ENCODE data around the gene ARIH2. TPM values are rescaled to one million over a fixed set of nuclear protein-coding genes. Genes with fewer than 3 reads are reported as not detected.

ARIH2 gene
- total RNA-seq, 5 donors from 2014 or later (not counting 1 experiment from before 2014, with no cell fraction given): 136 to 163 (median 153) TPM

GRCh38 chr3:49023775-49024174 is 105.1 kb downstream of the ARIH2 start:
- H3K9me3 Mint-ChIP-seq: no peaks in the 10 kb centered on the region
- H3K36me3 Mint-ChIP-seq: peaks cover 19% of the 10 kb centered on the region
- H3K9me3 ChIP-seq: no peaks in the 10 kb centered on the region
- H3K4me1 ChIP-seq (ENCODE audit: control insufficient read depth in 1 of 2, extremely low read depth in 1 of 2, insufficient read depth in 2 of 2, low read length in 2 of 2): peaks cover 24 to 49% of the 10 kb centered on the region in 2 experiments
- H3K36me3 ChIP-seq (ENCODE audit: control insufficient read depth in 2 of 2, extremely low read depth in 1 of 2, insufficient read depth in 1 of 2, low read length in 1 of 2): peaks cover 7 to 40% of the 10 kb centered on the region in 2 donors
- no peaks in the 10 kb centered on the region for H3K27me3 ChIP-seq (replicated peaks in 1 of 2; ENCODE audit: control insufficient read depth in 2 of 2, extremely low read depth in 1 of 2, insufficient read depth in 2 of 2, low read length in 1 of 2)
- ChIA-PET CTCF (no interaction called here), POLR2A (interaction anchor here in 1 of 2 donors (1.4 kb wide), 1 partner anchor 17 kb away, joined by 5 read pairs; the partner anchor contains the start of gene WDR6)
- H3K4me1 Mint-ChIP-seq: peaks cover 59 to 74% (median 62%) of the 10 kb centered on the region in 3 donors
- 85% methylated on average over 3 of the region's 4 CpGs for WGBS (ENCODE audit: insufficient coverage)
- H3K4me3 ChIP-seq (ENCODE audit: control insufficient read depth in 1 of 2, extremely low read depth in 1 of 2, low read length in 1 of 2): no peak overlapping the region
- no peak overlapping the region for H3K27ac ChIP-seq (ENCODE audit: low read length)
- DNase-seq: no peak
- ATAC-seq (replicated peaks in 1 of 4): no peak
- no peaks in the 10 kb centered on the region for H3K27me3 Mint-ChIP-seq
- H3K4me3 Mint-ChIP-seq: peak overlapping the region; percentile 88 to 93 (median 90)
- H3K27ac Mint-ChIP-seq: peak overlapping the region; percentile 55 to 98

- no peak overlapping the region for H3K4me3 ChIP-seq (ENCODE audit: control insufficient read depth in 1 of 2, extremely low read depth in 1 of 2, low read length in 1 of 2)
- H3K36me3 Mint-ChIP-seq: peaks cover 19% of the 10 kb centered on the region
- peak overlapping the region in 1 of 3 donors; percentile 13 for H3K4me3 Mint-ChIP-seq
- H3K27me3 ChIP-seq (replicated peaks in 1 of 2; ENCODE audit: control insufficient read depth in 2 of 2, extremely low read depth in 1 of 2, insufficient read depth in 2 of 2, low read length in 1 of 2): no peaks in the 10 kb centered on the region
- WGBS (ENCODE audit: insufficient coverage): 60% methylated on average over 1 of the region's 5 CpGs
- peaks cover 23 to 49% of the 10 kb centered on the region in 2 experiments for H3K4me1 ChIP-seq (ENCODE audit: control insufficient read depth in 1 of 2, extremely low read depth in 1 of 2, insufficient read depth in 2 of 2, low read length in 2 of 2)
- no peak for ATAC-seq (replicated peaks in 1 of 4)
- peaks cover 61 to 75% (median 64%) of the 10 kb centered on the region in 3 donors for H3K4me1 Mint-ChIP-seq
- H3K27me3 Mint-ChIP-seq: no peaks in the 10 kb centered on the region
- H3K9me3 ChIP-seq: no peaks in the 10 kb centered on the region
- H3K36me3 ChIP-seq (ENCODE audit: control insufficient read depth in 2 of 2, extremely low read depth in 1 of 2, insufficient read depth in 1 of 2, low read length in 1 of 2): peaks cover 7 to 40% of the 10 kb centered on the region in 2 donors
- ChIA-PET POLR2A (interaction anchor here (0.6 to 1.4 kb wide), 2 partner anchors 17 to 41 kb away, joined by 3 to 5 read pairs; partner anchors contain the start of gene WDR6 (in 1 of the 2)), CTCF (no interaction called here)
- no peak for DNase-seq
- H3K9me3 Mint-ChIP-seq: no peaks in the 10 kb centered on the region
- H3K27ac Mint-ChIP-seq: no peak overlapping the region
- no peak overlapping the region for H3K27ac ChIP-seq (ENCODE audit: low read length)
Observed at GRCh38 chr3:49024449-49024848, 105.8 kb downstream of the ARIH2 start.

DNA sequence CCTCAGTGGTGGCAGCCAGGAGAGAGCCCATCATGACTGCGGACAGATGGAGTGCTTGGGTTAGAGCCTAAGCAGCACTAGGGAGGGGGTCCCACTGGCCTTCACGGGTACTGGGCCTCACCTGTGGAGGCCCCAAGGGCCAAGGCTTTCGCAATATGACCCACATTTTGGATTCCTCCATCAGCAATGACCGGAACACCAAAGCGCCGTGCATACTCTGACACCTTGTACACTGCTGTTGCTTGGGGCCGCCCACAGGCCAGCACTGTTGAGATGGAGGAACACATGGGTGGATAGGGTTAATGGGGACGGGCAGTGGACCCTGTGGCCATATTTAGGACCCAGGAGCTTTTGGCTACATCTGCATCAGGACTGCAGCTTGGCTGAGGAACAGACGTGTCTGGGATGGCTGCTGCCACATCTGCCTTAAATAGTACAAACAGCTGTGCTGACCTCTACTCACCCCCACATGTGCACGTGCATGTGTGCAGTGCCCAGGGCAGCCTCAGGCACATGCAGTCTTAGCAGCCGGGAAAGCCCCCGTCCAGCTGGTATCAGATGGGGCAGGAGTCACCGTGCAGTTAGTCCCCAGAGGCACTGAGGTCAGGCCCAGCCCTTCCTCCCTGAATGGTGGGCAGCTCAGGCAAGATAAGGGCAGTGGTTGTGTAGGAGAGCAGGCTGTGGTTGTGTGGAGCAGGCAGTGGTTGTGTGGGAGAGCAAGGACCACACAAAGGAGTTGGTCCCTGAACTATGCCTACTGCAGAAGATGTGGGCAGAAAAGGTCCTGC is 106.6 kb downstream of the ARIH2 start:
- peaks cover 17 to 44% of the 10 kb centered on the region in 2 experiments for H3K4me1 ChIP-seq (ENCODE audit: control insufficient read depth in 1 of 2, extremely low read depth in 1 of 2, insufficient read depth in 2 of 2, low read length in 2 of 2)
- H3K9me3 Mint-ChIP-seq: no peaks in the 10 kb centered on the region
- peak in 1 of 35 experiments; percentile 7 for DNase-seq
- peak overlapping the region in 1 of 2 donors; percentile 43 for H3K27ac Mint-ChIP-seq
- H3K4me3 Mint-ChIP-seq: no peak overlapping the region
- POLR2A ChIA-PET: interaction anchor here in 1 of 2 donors (0.6 kb wide), 1 partner anchor 40 kb away, joined by 3 read pairs; no protein-coding TSS in a partner anchor
- CTCF ChIA-PET: interaction anchor here in 1 of 2 donors (1.8 kb wide), 1 partner anchor 18 kb away, joined by 4 read pairs; the partner anchor contains the start of gene WDR6
- no peaks in the 10 kb centered on the region for H3K27me3 Mint-ChIP-seq
- no peaks in the 10 kb centered on the region for H3K27me3 ChIP-seq (replicated peaks in 1 of 2; ENCODE audit: control insufficient read depth in 2 of 2, extremely low read depth in 1 of 2, insufficient read depth in 2 of 2, low read length in 1 of 2)
- H3K36me3 ChIP-seq (ENCODE audit: control insufficient read depth in 2 of 2, extremely low read depth in 1 of 2, insufficient read depth in 1 of 2, low read length in 1 of 2): peaks cover 7 to 46% of the 10 kb centered on the region in 2 donors
- H3K4me1 Mint-ChIP-seq: peaks cover 58 to 71% (median 61%) of the 10 kb centered on the region in 3 donors
- no peaks in the 10 kb centered on the region for H3K9me3 ChIP-seq
- no peak overlapping the region for H3K27ac ChIP-seq (ENCODE audit: low read length)
- no peak for ATAC-seq (replicated peaks in 1 of 4)
- no peak overlapping the region for H3K4me3 ChIP-seq (ENCODE audit: control insufficient read depth in 1 of 2, extremely low read depth in 1 of 2, low read length in 1 of 2)
- H3K36me3 Mint-ChIP-seq: peaks cover 19% of the 10 kb centered on the region
- WGBS (ENCODE audit: insufficient coverage): 78% methylated on average over 7 of the region's 13 CpGs

- Mint-ChIP-seq H3K4me1 (peaks cover 54 to 66% (median 57%) of the 10 kb centered on the region in 3 donors), H3K9me3 (no peaks in the 10 kb centered on the region), H3K4me3 (no peak overlapping the region), H3K36me3 (peaks cover 25% of the 10 kb centered on the region), H3K27me3 (no peaks in the 10 kb centered on the region), H3K27ac (peak overlapping the region in 1 of 2 donors; percentile 43)
- ChIA-PET CTCF (interaction anchor here in 1 of 2 donors (1.8 kb wide), 1 partner anchor 19 kb away, joined by 4 read pairs; the partner anchor contains the start of gene WDR6), POLR2A (interaction anchor here (0.5 kb wide), 2 partner anchors 33 to 70 kb away, joined by 4 to 9 read pairs; no protein-coding TSS in a partner anchor)
- peaks cover 13 to 36% of the 10 kb centered on the region in 2 experiments for H3K4me1 ChIP-seq (ENCODE audit: control insufficient read depth in 1 of 2, extremely low read depth in 1 of 2, insufficient read depth in 2 of 2, low read length in 2 of 2)
- no peaks in the 10 kb centered on the region for H3K9me3 ChIP-seq
- ATAC-seq (replicated peaks in 1 of 4): no peak
- H3K36me3 ChIP-seq (ENCODE audit: control insufficient read depth in 2 of 2, extremely low read depth in 1 of 2, insufficient read depth in 1 of 2, low read length in 1 of 2): peaks cover 7 to 53% of the 10 kb centered on the region in 2 donors
- H3K27ac ChIP-seq (ENCODE audit: low read length): no peak overlapping the region
- no peak for DNase-seq
- no peaks in the 10 kb centered on the region for H3K27me3 ChIP-seq (replicated peaks in 1 of 2; ENCODE audit: control insufficient read depth in 2 of 2, extremely low read depth in 1 of 2, insufficient read depth in 2 of 2, low read length in 1 of 2)
- no peak overlapping the region for H3K4me3 ChIP-seq (ENCODE audit: control insufficient read depth in 1 of 2, extremely low read depth in 1 of 2, low read length in 1 of 2)
- no CpG with 5 or more reads among the region's 8 CpGs for WGBS (ENCODE audit: insufficient coverage)
Observed at GRCh38 chr3:49025793-49026520, 107.3 kb downstream of the ARIH2 start.

DNA sequence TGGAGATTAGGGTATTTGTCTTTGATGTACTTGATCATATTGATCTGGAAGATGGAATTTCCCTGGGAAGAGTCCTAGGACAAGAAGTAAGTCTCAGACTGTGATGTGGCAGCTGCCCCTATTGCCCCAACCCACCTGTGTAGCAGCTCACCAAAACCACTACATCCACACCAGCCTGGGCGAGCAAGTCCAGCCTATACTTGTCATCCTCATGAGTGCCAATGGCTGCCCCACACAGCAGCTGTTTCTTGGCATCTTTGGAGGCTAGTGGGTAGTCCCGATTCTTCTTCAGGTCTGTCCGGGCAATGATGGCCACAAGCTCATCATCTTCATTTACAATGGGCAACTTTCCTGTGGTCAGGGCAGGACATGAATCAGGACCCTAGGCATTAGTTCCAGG is 107.9 kb downstream of the ARIH2 start:
- no peak for ATAC-seq (replicated peaks in 1 of 4)
- Histone ChIP-seq H3K9me3 (no peaks in the 10 kb centered on the region), H3K4me3 (ENCODE audit: control insufficient read depth in 1 of 2, extremely low read depth in 1 of 2, low read length in 1 of 2) (no peak overlapping the region), H3K4me1 (ENCODE audit: control insufficient read depth in 1 of 2, extremely low read depth in 1 of 2, insufficient read depth in 2 of 2, low read length in 2 of 2) (peaks cover 13 to 35% of the 10 kb centered on the region in 2 experiments), H3K27ac (ENCODE audit: low read length) (no peak overlapping the region), H3K27me3 (replicated peaks in 1 of 2; ENCODE audit: control insufficient read depth in 2 of 2, extremely low read depth in 1 of 2, insufficient read depth in 2 of 2, low read length in 1 of 2) (no peaks in the 10 kb centered on the region), H3K36me3 (ENCODE audit: control insufficient read depth in 2 of 2, extremely low read depth in 1 of 2, insufficient read depth in 1 of 2, low read length in 1 of 2) (peaks cover 7 to 58% of the 10 kb centered on the region in 2 donors)
- CTCF ChIA-PET: interaction anchor here in 1 of 2 donors (1.8 kb wide), 1 partner anchor 20 kb away, joined by 4 read pairs; the partner anchor contains the start of gene WDR6
- Mint-ChIP-seq H3K36me3 (peaks cover 29% of the 10 kb centered on the region), H3K27ac (no peak overlapping the region), H3K27me3 (no peaks in the 10 kb centered on the region), H3K4me3 (no peak overlapping the region), H3K4me1 (peaks cover 51 to 61% (median 56%) of the 10 kb centered on the region in 3 donors), H3K9me3 (no peaks in the 10 kb centered on the region)
- DNase-seq: no peak
- POLR2A ChIA-PET: interaction anchor here (0.5 kb wide), 2 partner anchors 34 to 69 kb away, joined by 4 to 9 read pairs; no protein-coding TSS in a partner anchor
- no CpG with 5 or more reads among the region's 3 CpGs for WGBS (ENCODE audit: insufficient coverage)

- H3K27ac Mint-ChIP-seq: peak overlapping the region; percentile 91 to 93
- H3K9me3 Mint-ChIP-seq: no peaks in the 10 kb centered on the region
- CTCF ChIA-PET: no interaction called here
- 98% methylated on average over 7 of the region's 9 CpGs for WGBS (ENCODE audit: insufficient coverage)
- Histone ChIP-seq H3K27me3 (replicated peaks in 1 of 2; ENCODE audit: control insufficient read depth in 2 of 2, extremely low read depth in 1 of 2, insufficient read depth in 2 of 2, low read length in 1 of 2) (no peaks in the 10 kb centered on the region), H3K4me3 (ENCODE audit: control insufficient read depth in 1 of 2, extremely low read depth in 1 of 2, low read length in 1 of 2) (no peak overlapping the region), H3K36me3 (ENCODE audit: control insufficient read depth in 2 of 2, extremely low read depth in 1 of 2, insufficient read depth in 1 of 2, low read length in 1 of 2) (peaks cover 15 to 69% of the 10 kb centered on the region in 2 donors), H3K4me1 (ENCODE audit: control insufficient read depth in 1 of 2, extremely low read depth in 1 of 2, insufficient read depth in 2 of 2, low read length in 2 of 2) (peaks cover 13 to 30% of the 10 kb centered on the region in 2 experiments), H3K9me3 (no peaks in the 10 kb centered on the region), H3K27ac (ENCODE audit: low read length) (peak overlapping the region; percentile 91)
- H3K36me3 Mint-ChIP-seq: peaks cover 36% of the 10 kb centered on the region
- H3K4me3 Mint-ChIP-seq: peak overlapping the region in 2 of 3 donors; percentile 3 to 89
- DNase-seq (peak in 1 of 35 experiments; percentile 9), ATAC-seq (replicated peaks in 1 of 4) (no peak)
- no peaks in the 10 kb centered on the region for H3K27me3 Mint-ChIP-seq
- peaks cover 47 to 55% (median 55%) of the 10 kb centered on the region in 3 donors for H3K4me1 Mint-ChIP-seq
- POLR2A ChIA-PET: no interaction called here
Observed at GRCh38 chr3:49027634-49028033, 109.0 kb downstream of the ARIH2 start.

Data from T-cell (primary cell).